GM19324 (cell line): ENCODE measurements around the gene SEMA5B.

Experiments used
- ATAC-seq: cut with Tn5 transposase; IDR thresholded peaks from one replicate; pipeline ENCODE4 v1.9.1; 2021; ENCODE audit warnings: mild to moderate bottlenecking, moderate library complexity; ENCODE audit not compliant: unreplicated experiment, low FRiP score

Gene SEMA5B

DNA sequence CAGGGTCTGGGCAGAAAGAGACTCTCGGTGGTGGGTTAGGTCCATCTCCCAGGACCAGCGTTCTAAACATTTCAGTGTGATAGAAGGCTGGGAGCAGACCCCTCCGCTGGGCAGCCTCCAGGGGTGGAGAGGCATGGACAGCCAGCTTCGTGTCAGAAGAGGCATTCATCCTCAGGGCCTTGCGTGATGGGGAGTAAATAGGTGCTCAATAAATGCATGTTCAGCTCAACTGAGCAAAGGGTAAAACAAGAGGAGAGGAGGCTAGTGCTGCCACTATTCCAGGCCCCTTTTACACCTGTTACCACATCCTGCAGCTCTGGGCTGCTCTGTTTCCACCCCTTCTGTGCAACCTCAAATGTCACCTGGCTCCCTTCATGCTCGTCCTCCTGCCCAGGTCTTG lies 49.0 kb downstream of the SEMA5B start:
- ATAC-seq = no peak

- ATAC-seq = no peak
Observed at GRCh38 chr3:122977746-122978466, 49.7 kb downstream of the SEMA5B start.

- no peak for ATAC-seq
Observed at GRCh38 chr3:122975924-122976293, 51.7 kb downstream of the SEMA5B start.

GRCh38 chr3:122975163-122975923 lies 52.2 kb downstream of the SEMA5B start:
- ATAC-seq = no peak

- ATAC-seq = no peak
Observed at GRCh38 chr3:122974764-122975162, 52.8 kb downstream of the SEMA5B start.

DNA sequence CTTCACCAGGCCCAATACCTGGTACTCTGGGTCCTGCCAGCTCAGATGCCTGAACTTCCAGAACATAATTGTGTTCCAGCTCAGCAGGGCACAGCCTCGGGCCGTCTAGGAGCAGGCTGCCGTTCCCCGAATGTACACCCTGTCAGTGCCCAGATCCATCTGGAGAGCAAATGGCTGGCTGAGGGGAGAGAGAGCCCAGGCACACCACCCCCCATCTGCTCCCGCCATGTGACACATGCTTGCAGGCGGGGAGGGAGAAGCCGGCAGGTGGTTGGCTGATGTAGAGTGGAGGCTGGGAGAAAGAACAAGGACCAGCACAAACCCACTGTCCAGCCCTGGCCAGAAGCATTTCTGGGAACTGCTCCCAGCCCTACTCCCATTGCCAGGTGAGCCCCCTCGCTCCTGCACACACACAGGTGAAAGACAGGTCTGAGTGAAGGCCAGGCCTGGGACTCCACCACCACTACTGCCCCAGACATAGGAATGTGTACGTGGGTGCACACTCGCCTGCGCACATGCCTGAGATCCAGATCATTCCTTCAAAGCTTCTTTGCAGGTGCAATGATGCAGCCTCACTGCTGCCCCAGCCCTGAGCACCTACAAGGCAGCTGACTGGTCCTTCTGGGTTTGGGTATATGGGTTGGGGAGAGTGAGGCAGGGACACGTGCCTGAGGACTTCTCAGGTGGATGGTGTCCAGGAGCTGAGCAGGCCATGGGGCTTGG lies 53.5 kb downstream of the SEMA5B start:
- no peak for ATAC-seq

- no peak for ATAC-seq
Observed at GRCh38 chr3:122972141-122972540, 55.4 kb downstream of the SEMA5B start.

DNA sequence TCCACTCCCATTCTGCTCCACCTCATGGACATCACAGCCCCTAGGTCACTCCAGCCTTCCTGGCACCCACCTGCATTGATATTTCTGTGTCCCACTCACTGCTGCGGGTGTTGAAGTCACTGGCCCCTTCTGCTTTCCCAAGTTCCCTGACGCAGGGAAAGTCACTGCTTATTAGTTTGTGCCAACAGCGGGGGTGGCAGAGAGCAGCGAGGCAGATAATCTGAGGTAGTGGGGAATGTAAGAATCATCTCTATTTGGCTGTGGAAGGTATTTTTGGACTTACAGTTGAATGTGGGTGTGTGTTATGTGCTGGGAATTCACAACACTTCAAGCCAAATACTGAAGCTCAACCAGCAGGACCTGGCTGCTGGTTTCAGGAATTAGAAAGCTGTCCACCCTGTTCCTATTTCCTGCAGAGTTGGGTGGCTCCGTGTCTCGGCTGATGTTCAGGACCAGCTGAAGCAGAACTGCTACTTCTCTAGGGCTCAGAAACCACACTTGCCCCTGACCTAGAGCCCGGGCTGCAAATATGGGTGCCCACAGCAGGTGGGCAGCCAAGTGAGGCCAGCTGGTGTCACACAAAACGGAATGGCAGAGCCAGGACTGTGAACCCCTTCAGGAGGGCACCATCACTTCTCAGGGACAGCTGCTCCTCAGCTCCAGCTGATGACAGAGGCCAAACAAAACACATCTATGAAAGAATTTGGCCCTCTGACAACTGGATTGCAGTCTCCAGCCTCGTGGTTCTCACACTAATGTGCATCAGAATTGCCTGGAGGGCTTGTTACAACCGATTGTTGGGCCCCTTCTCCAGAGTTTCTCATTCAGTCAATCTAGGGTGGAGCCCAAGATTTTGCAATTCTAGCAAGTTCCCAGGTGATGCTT lies 57.7 kb downstream of the SEMA5B start:
- ATAC-seq = no peak

GRCh38 chr3:122967765-122968164 lies 59.8 kb downstream of the SEMA5B start:
- no peak for ATAC-seq

GRCh38 chr3:122967356-122967755 lies 60.2 kb downstream of the SEMA5B start:
- ATAC-seq = no peak

DNA sequence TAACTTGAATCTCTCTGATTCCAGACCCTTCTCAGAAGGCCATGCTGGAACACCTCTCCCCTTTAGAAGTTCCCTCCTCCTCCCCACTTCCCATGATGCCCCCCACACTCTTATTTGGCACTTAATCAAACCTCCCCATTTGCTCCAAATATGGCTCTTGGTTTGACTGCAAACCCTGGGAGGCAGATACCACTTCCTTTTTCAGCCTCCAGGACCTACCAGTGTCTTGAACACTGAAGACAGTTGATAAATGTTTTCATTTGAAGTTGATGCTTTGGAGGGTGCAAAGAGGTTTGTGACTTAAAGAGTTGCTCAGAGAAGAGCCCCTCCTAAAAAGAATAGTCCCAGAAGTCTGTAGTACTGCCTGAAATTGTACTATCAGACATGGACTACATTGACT lies 61.5 kb downstream of the SEMA5B start:
- no peak for ATAC-seq

GRCh38 chr3:122964811-122965210 lies 62.8 kb downstream of the SEMA5B start:
- ATAC-seq = no peak

- ATAC-seq = no peak
Observed at GRCh38 chr3:122962149-122962548, 65.4 kb downstream of the SEMA5B start.

GRCh38 chr3:122961146-122961545 lies 66.4 kb downstream of the SEMA5B start:
- ATAC-seq = no peak

- no peak for ATAC-seq
Observed at GRCh38 chr3:122960652-122961051, 66.9 kb downstream of the SEMA5B start.

- ATAC-seq = no peak
Observed at GRCh38 chr3:122959339-122959738, 68.2 kb downstream of the SEMA5B start.

GRCh38 chr3:122957707-122958689 lies 69.6 kb downstream of the SEMA5B start:
- ATAC-seq = no peak

DNA sequence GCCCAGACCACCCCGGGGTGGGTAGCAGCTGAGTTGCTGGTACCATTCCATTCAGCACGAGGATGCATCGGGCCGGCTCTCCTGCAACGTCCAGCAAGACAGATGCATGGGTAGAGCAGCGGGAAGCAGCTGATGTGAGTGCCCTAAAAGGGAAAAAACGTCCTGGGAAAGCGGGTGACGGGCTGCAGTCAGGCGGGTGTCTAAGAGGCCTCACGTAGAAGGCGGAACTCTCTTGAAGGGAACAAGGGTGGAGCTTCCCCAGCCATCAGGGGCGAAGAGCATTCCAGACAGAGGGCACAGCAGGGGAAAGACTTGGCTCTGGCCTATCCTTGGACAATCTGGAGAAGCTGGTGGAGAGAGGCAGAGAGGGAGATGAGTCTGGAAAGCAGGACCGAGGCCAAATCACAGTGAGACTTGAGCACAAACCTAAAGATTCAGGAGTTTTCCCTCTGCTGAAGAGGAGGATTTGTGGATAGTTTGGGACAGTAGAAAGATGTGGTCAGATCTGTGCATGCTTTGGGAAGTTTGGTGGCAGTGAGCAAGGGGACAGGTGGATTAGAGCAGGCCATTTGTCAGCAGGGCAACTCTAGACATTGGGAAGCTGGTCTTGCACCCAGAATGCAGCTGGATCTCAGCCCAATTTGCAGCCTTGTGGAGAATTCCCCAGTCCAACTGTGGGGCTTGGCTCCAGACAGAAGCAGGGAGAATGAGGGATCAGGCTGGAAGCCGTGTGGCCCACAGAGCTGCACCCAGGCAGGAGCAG lies 70.7 kb downstream of the SEMA5B start:
- ATAC-seq = no peak
